BJ (cell line): Measurements from ENCODE around the gene SYNJ2. TPM values are rescaled to one million over a fixed set of nuclear protein-coding genes. Genes with fewer than 3 reads are reported as not detected.
A peak's percentile ranks its signal among the peaks of the same experiment; 100 is the strongest.

Experiments used
- CTCF ChIA-PET: fragments of 350-600 bp; formaldehyde crosslinking; extraction: SDS; loops from one replicate; lab custom pipeline; 2021; ENCODE audit warnings: antibody characterized with exemption, inconsistent platforms; lab: Yijun Ruan, JAX
- POLR2A ChIA-PET: fragments of 300-600 bp; sonication (Branson Sonifier 250); formaldehyde crosslinking; extraction: SDS; loops from one replicate; lab custom pipeline; 2021; ENCODE audit warnings: antibody characterized with exemption; lab: Charles Lee
- DNase-seq: peaks from one replicate; pipeline ENCODE4 v3.0.0-alpha.2; 2011; ENCODE audit warnings: low read depth
- H3K27me3 ChIP-seq: 2 replicates; pipeline ENCODE4 v1.6.0; 2011; ENCODE audit warnings: low read length; ENCODE audit not compliant: control insufficient read depth, insufficient read depth
- H3K36me3 ChIP-seq: 2 replicates; pipeline ENCODE4 v1.5.1; 2011; ENCODE audit warnings: low read length; ENCODE audit not compliant: control insufficient read depth, insufficient read depth
- H3K4me3 ChIP-seq: 2 replicates; pipeline ENCODE4 v1.5.1; 2011; ENCODE audit warnings: low read depth, mild to moderate bottlenecking, control low read depth, low read length
- CTCF ChIP-seq: IDR thresholded peaks from 2 replicates; pipeline ENCODE4 v1.5.1; 2011; ENCODE audit warnings: low read depth, mild to moderate bottlenecking, control low read depth, inconsistent platforms, low read length, moderate library complexity; ENCODE audit not compliant: insufficient read depth
- polyA plus RNA-seq: library from polyadenylated mRNA; depleted of rRNA; stranded (reverse); fragments of >200 nt; gene quantifications from 2 replicates; pipeline ENCODE4 v1.2.3, GENCODE V29; 2011

The SYNJ2 gene
- polyA plus RNA-seq, 1 experiment: 29.9 TPM

- DNase-seq: peak; percentile 61
- ChIA-PET CTCF (interaction anchor here (0.7 to 1.0 kb wide), 5 partner anchors 11 to 43 kb away, joined by 3 to 4 read pairs (median 3); no protein-coding TSS in a partner anchor), POLR2A (interaction anchor here (0.6 kb wide), 1 partner anchor 23 kb away, joined by 3 read pairs; no protein-coding TSS in a partner anchor)
- Histone ChIP-seq H3K27me3 (no peaks in the 10 kb centered on the region), H3K4me3 (no peak overlapping the region), H3K36me3 (peaks cover 12% of the 10 kb centered on the region)
- TF ChIP-seq CTCF: no peak
Observed at GRCh38 chr6:158031381-158032353, 50.0 kb downstream of the SYNJ2 start.

- Histone ChIP-seq H3K27me3 (no peaks in the 10 kb centered on the region), H3K36me3 (peaks cover 12% of the 10 kb centered on the region), H3K4me3 (no peak overlapping the region)
- DNase-seq: no peak
- ChIA-PET POLR2A (no interaction called here), CTCF (interaction anchor here (0.7 to 1.0 kb wide), 4 partner anchors 12 to 43 kb away, joined by 3 to 4 read pairs (median 3); no protein-coding TSS in a partner anchor)
- TF ChIP-seq CTCF: no peak
Observed at GRCh38 chr6:158032354-158032733, 50.7 kb downstream of the SYNJ2 start.

GRCh38 chr6:158033077-158033750 lies 51.6 kb downstream of the SYNJ2 start:
- CTCF ChIA-PET: interaction anchor here (1.0 kb wide), 1 partner anchor 12 kb away, joined by 4 read pairs; no protein-coding TSS in a partner anchor
- Histone ChIP-seq H3K27me3 (no peaks in the 10 kb centered on the region), H3K36me3 (peaks cover 14% of the 10 kb centered on the region), H3K4me3 (no peak overlapping the region)
- no peak for DNase-seq
- POLR2A ChIA-PET: no interaction called here
- no peak for TF ChIP-seq CTCF

- H3K27me3 ChIP-seq: no peaks in the 10 kb centered on the region
- POLR2A ChIA-PET: no interaction called here
- no peak for DNase-seq
- TF ChIP-seq CTCF: no peak
- no peak overlapping the region for H3K4me3 ChIP-seq
- CTCF ChIA-PET: no interaction called here
- peaks cover 21% of the 10 kb centered on the region for H3K36me3 ChIP-seq
Observed at GRCh38 chr6:158033751-158034702, 52.4 kb downstream of the SYNJ2 start.
